Trophoblast cell (in vitro differentiated cells and primary cell): ENCODE data around the gene CCDC88A.
"Not testable (repeated sequence)": the region's sequence is repeated elsewhere in the genome, so short reads cannot be mapped to it uniquely, and the experiment has no call there.

ENCODE experiments used
- DNase-seq, 2 donors: peaks; one replicate each; pipeline ENCODE4 v3.0.0-alpha.2; 2016
- H2AFZ ChIP-seq: 2 replicates; pipeline ENCODE4 v1.6.1; 2013; ENCODE audit warnings: low read length, moderate library complexity, mild to moderate bottlenecking; ENCODE audit not compliant: insufficient read depth, poor library complexity
- H2AK5ac ChIP-seq: 2 replicates; pipeline ENCODE4 v1.6.1; 2013; ENCODE audit warnings: mild to moderate bottlenecking, low read length
- H2BK120ac ChIP-seq: 2 replicates; pipeline ENCODE4 v1.6.1; 2013; ENCODE audit warnings: low read length, mild to moderate bottlenecking, moderate library complexity; ENCODE audit not compliant: insufficient read depth, poor library complexity
- H2BK12ac ChIP-seq: 2 replicates; pipeline ENCODE4 v1.6.1; 2013; ENCODE audit warnings: mild to moderate bottlenecking, low read length, moderate library complexity
- H2BK5ac ChIP-seq: 2 replicates; pipeline ENCODE4 v1.6.1; 2013; ENCODE audit warnings: low read length, low read depth, moderate library complexity, mild to moderate bottlenecking; ENCODE audit not compliant: poor library complexity
- H3K14ac ChIP-seq: 2 replicates; pipeline ENCODE4 v1.6.1; 2013; ENCODE audit warnings: mild to moderate bottlenecking, low read length
- H3K18ac ChIP-seq: 2 replicates; pipeline ENCODE4 v1.6.1; 2013; ENCODE audit warnings: mild to moderate bottlenecking, low read length
- H3K23ac ChIP-seq: 2 replicates; pipeline ENCODE4 v1.6.1; 2013; ENCODE audit warnings: low read length
- H3K27ac ChIP-seq: 2 replicates; pipeline ENCODE4 v1.5.1; 2013; ENCODE audit warnings: low read depth, mild to moderate bottlenecking, inconsistent platforms, low read length, moderate library complexity
- H3K27me3 ChIP-seq: 2 replicates; pipeline ENCODE4 v1.6.1; 2013; ENCODE audit warnings: inconsistent platforms, mild to moderate bottlenecking, low read length, moderate library complexity; ENCODE audit not compliant: insufficient read depth
- H3K36me3 ChIP-seq, 2 experiments: 1 replicate in 1 of 2; 2 replicates in 1 of 2; pipeline ENCODE4 v1.6.1; 2013; ENCODE audit warnings: low read length in 2 of 2, mild to moderate bottlenecking in 2 of 2, moderate library complexity in 1 of 2; ENCODE audit not compliant: insufficient read depth in 2 of 2, control insufficient read depth in 1 of 2
- H3K4ac ChIP-seq: 2 replicates; pipeline ENCODE4 v1.6.1; 2013; ENCODE audit warnings: low read depth, mild to moderate bottlenecking, low read length, moderate library complexity
- H3K4me1 ChIP-seq, 2 experiments: 1 replicate in 1 of 2; 2 replicates in 1 of 2; pipeline ENCODE4 v1.6.1; 2013; ENCODE audit warnings: low read length in 2 of 2, mild to moderate bottlenecking in 2 of 2, moderate library complexity in 1 of 2; ENCODE audit not compliant: insufficient read depth in 2 of 2, control insufficient read depth in 1 of 2
- H3K4me2 ChIP-seq: 2 replicates; pipeline ENCODE4 v1.6.1; 2013; ENCODE audit warnings: inconsistent platforms, mild to moderate bottlenecking, low read length, moderate library complexity
- H3K4me3 ChIP-seq: 2 replicates; pipeline ENCODE4 v1.5.1; 2013; ENCODE audit warnings: mild to moderate bottlenecking, low read depth, low read length, inconsistent platforms
- H3K79me1 ChIP-seq: one replicate; pipeline ENCODE4 v1.6.1; 2013; ENCODE audit warnings: low read length
- H3K79me2 ChIP-seq: 2 replicates; pipeline ENCODE4 v1.6.1; 2013; ENCODE audit warnings: low read length, mild to moderate bottlenecking; ENCODE audit not compliant: control insufficient read depth, insufficient read depth, poor library complexity
- H3K9ac ChIP-seq: 2 replicates; pipeline ENCODE4 v1.6.1; 2013; ENCODE audit warnings: mild to moderate bottlenecking, low read length
- H3K9me3 ChIP-seq: 2 replicates; pipeline ENCODE4 v1.6.1; 2013; ENCODE audit warnings: low read depth, mild to moderate bottlenecking, control low read depth, inconsistent platforms, low read length; ENCODE audit not compliant: insufficient read depth
- H4K12ac ChIP-seq: 2 replicates; pipeline ENCODE4 v1.6.1; 2013; ENCODE audit warnings: low read depth, mild to moderate bottlenecking, low read length, moderate library complexity
- H4K8ac ChIP-seq: 2 replicates; pipeline ENCODE4 v1.6.1; 2013; ENCODE audit warnings: low read depth, mild to moderate bottlenecking, low read length, moderate library complexity
- H4K91ac ChIP-seq: one replicate; pipeline ENCODE4 v1.6.1; 2013; ENCODE audit warnings: low read depth, mild to moderate bottlenecking, low read length, moderate library complexity
- WGBS: extraction: QIAGEN DNeasy Blood & Tissue Kit; methylation state at CpG from one replicate; pipeline ENCODE4 v1.1.7; 2013; ENCODE audit warnings: missing lambda C conversion rate; ENCODE audit not compliant: insufficient read length, insufficient coverage; ENCODE audit errors: extremely low coverage; 5-methylcytosine and 5-hydroxymethylcytosine counted together

The CCDC88A gene

GRCh38 chr2:55356136-55356535 lies 63.5 kb downstream of the CCDC88A start:
- WGBS, result no CpG with 5 or more reads among the region's 2 CpGs
- not testable (repeated sequence) for H3K4me3 ChIP-seq, H3K36me3 ChIP-seq, H4K8ac ChIP-seq, H2AK5ac ChIP-seq, DNase-seq, H3K9me3 ChIP-seq, H3K4me1 ChIP-seq, H2BK12ac ChIP-seq, H2BK120ac ChIP-seq, H3K4ac ChIP-seq, H3K27me3 ChIP-seq, H3K27ac ChIP-seq, H3K79me1 ChIP-seq, H3K14ac ChIP-seq, H4K12ac ChIP-seq, H3K9ac ChIP-seq, H3K18ac ChIP-seq, H2AFZ ChIP-seq, H3K23ac ChIP-seq, H4K91ac ChIP-seq, H3K79me2 ChIP-seq, H2BK5ac ChIP-seq, H3K4me2 ChIP-seq

- DNase-seq, result no peak
- Histone ChIP-seq H3K9me3 (peaks cover 2% of the 10 kb centered on the region), H3K18ac (no peak overlapping the region), H3K23ac (no peak overlapping the region), H2AFZ (no peak overlapping the region), H3K4ac (no peak overlapping the region), H2BK5ac (no peak overlapping the region), H2BK12ac (no peak overlapping the region), H3K9ac (no peak overlapping the region), H3K4me3 (no peak overlapping the region), H3K4me1 (no peaks in the 10 kb centered on the region), H3K14ac (no peak overlapping the region), H4K8ac (no peak overlapping the region), H3K79me2 (no peaks in the 10 kb centered on the region), H3K36me3 (peaks cover 1 to 3% of the 10 kb centered on the region in 2 experiments), H4K12ac (no peak overlapping the region), H3K27ac (no peak overlapping the region), H2AK5ac (no peak overlapping the region), H3K4me2 (no peak overlapping the region), H3K27me3 (no peaks in the 10 kb centered on the region), H2BK120ac (no peak overlapping the region), H4K91ac (no peak overlapping the region), H3K79me1 (no peaks in the 10 kb centered on the region)
- WGBS, result no CpG with 5 or more reads among the region's 4 CpGs
Measured at GRCh38 chr2:55355451-55355850, 64.2 kb downstream of the CCDC88A start.

GRCh38 chr2:55351672-55352071 lies 68.0 kb downstream of the CCDC88A start:
- Histone ChIP-seq H2AFZ (no peak overlapping the region), H3K27ac (no peak overlapping the region), H3K18ac (no peak overlapping the region), H3K4me1 (no peaks in the 10 kb centered on the region), H3K36me3 (peaks cover 3% of the 10 kb centered on the region in 2 experiments), H3K4ac (no peak overlapping the region), H3K27me3 (no peaks in the 10 kb centered on the region), H4K8ac (no peak overlapping the region), H3K79me1 (no peaks in the 10 kb centered on the region), H4K91ac (no peak overlapping the region), H4K12ac (no peak overlapping the region), H3K9me3 (peaks cover 2% of the 10 kb centered on the region), H2AK5ac (no peak overlapping the region), H3K14ac (no peak overlapping the region), H3K9ac (no peak overlapping the region), H2BK12ac (no peak overlapping the region), H2BK120ac (no peak overlapping the region), H3K23ac (no peak overlapping the region), H3K79me2 (no peaks in the 10 kb centered on the region), H3K4me3 (no peak overlapping the region), H3K4me2 (no peak overlapping the region), H2BK5ac (no peak overlapping the region)
- DNase-seq, result no peak
- no CpG with 5 or more reads among the region's 3 CpGs for WGBS

- H2BK5ac ChIP-seq, result no peak overlapping the region
- no peak overlapping the region for H3K23ac ChIP-seq
- H4K8ac ChIP-seq, result no peak overlapping the region
- H3K27ac ChIP-seq, result no peak overlapping the region
- no peak overlapping the region for H2BK120ac ChIP-seq
- no CpG with 5 or more reads among the region's 4 CpGs for WGBS
- no peaks in the 10 kb centered on the region for H3K9me3 ChIP-seq
- no peak overlapping the region for H3K18ac ChIP-seq
- peaks cover 0 to 2% of the 10 kb centered on the region in 2 experiments for H3K36me3 ChIP-seq
- H3K79me2 ChIP-seq, result no peaks in the 10 kb centered on the region
- no peak overlapping the region for H3K4me3 ChIP-seq
- H3K4me2 ChIP-seq, result no peak overlapping the region
- H3K4me1 ChIP-seq, result no peaks in the 10 kb centered on the region
- no peak overlapping the region for H4K12ac ChIP-seq
- no peak for DNase-seq
- no peaks in the 10 kb centered on the region for H3K79me1 ChIP-seq
- no peak overlapping the region for H2AFZ ChIP-seq
- no peaks in the 10 kb centered on the region for H3K27me3 ChIP-seq
- no peak overlapping the region for H4K91ac ChIP-seq
- H3K14ac ChIP-seq, result no peak overlapping the region
- no peak overlapping the region for H3K4ac ChIP-seq
- no peak overlapping the region for H2AK5ac ChIP-seq
- no peak overlapping the region for H3K9ac ChIP-seq
- H2BK12ac ChIP-seq, result no peak overlapping the region
Measured at GRCh38 chr2:55345064-55345463, 74.6 kb downstream of the CCDC88A start.
